Activated CD8-positive, alpha-beta T cell treated with anti-CD3 and anti-CD28 coated beads, Interleukin-2, amount 10 ng/mL, durations not matched to agents 7 days and 5 days (primary cell): ENCODE measurements around the gene GALNT18. TPM values are rescaled to one million over a fixed set of nuclear protein-coding genes. Genes with fewer than 3 reads are reported as not detected.

ENCODE experiments used
- ATAC-seq: fragments of 150-1000 bp; cut with Tn5 transposase; one replicate; pipeline ENCODE4 v1.10.0; 2021; ENCODE audit warnings: moderate library complexity
- CTCF ChIA-PET: fragments of 350-600 bp; sonication (Branson Sonifier 250); formaldehyde crosslinking; loops from one replicate; lab custom pipeline; 2021; ENCODE audit warnings: antibody characterized with exemption; lab: Charles Lee
- POLR2A ChIA-PET: fragments of 350-600 bp; sonication (Branson Sonifier 250); formaldehyde crosslinking; loops from one replicate; lab custom pipeline; 2021; ENCODE audit warnings: antibody characterized with exemption; lab: Charles Lee
- DNase-seq: peaks from one replicate; pipeline ENCODE4 v3.0.0-alpha.2; 2020
- H3K27ac Mint-ChIP-seq: one replicate; pipeline ENCODE4 v1.8.0; 2021; ENCODE audit warnings: mild to moderate bottlenecking, mixed read lengths
- H3K27me3 Mint-ChIP-seq: one replicate; pipeline ENCODE4 v1.8.0; 2021; ENCODE audit warnings: low read depth, mixed read lengths
- H3K36me3 Mint-ChIP-seq: one replicate; pipeline ENCODE4 v1.8.0; 2021; ENCODE audit warnings: low read depth, mixed read lengths
- H3K4me1 Mint-ChIP-seq: one replicate; pipeline ENCODE4 v1.8.0; 2021; ENCODE audit warnings: low read depth, mixed read lengths
- H3K4me3 Mint-ChIP-seq: one replicate; pipeline ENCODE4 v1.8.0; 2021; ENCODE audit warnings: mild to moderate bottlenecking, mixed read lengths
- H3K9me3 Mint-ChIP-seq: one replicate; pipeline ENCODE4 v1.8.0; 2022; ENCODE audit warnings: mixed read lengths; ENCODE audit not compliant: insufficient read depth
- microRNA-seq: library from miRNA; unstranded; fragments of <30 nt; microRNA quantifications from one replicate; pipeline ENCODE4 v1.2.0, GENCODE V29; 2022
- total RNA-seq, 2 experiments: library from RNA; stranded (reverse); gene quantifications; one replicate each; pipeline ENCODE4 v1.2.3, GENCODE V29; 2021

Gene GALNT18
- total RNA-seq, 2 experiments from 2014 or later, result 0.23 to 0.42 TPM

GRCh38 chr11:11231763-11232162 lies 390.0 kb downstream of the GALNT18 start:
- DNase-seq (no peak), ATAC-seq (no peak)
- POLR2A ChIA-PET, result no interaction called here
- Mint-ChIP-seq H3K9me3 (no peaks in the 10 kb centered on the region), H3K4me3 (no peak overlapping the region), H3K27me3 (peaks cover 7% of the 10 kb centered on the region), H3K27ac (no peak overlapping the region), H3K4me1 (no peaks in the 10 kb centered on the region), H3K36me3 (no peaks in the 10 kb centered on the region)
- CTCF ChIA-PET, result interaction anchor here (0.7 to 2.0 kb wide), 5 partner anchors 28 to 556 kb away, joined by 3 to 5 read pairs (median 3); no protein-coding TSS in a partner anchor

GRCh38 chr11:11230802-11231562 lies 390.8 kb downstream of the GALNT18 start:
- no peak overlapping the region for H3K4me3 Mint-ChIP-seq
- no peak for ATAC-seq
- H3K27me3 Mint-ChIP-seq, result peaks cover 7% of the 10 kb centered on the region
- CTCF ChIA-PET, result interaction anchor here (0.7 to 2.0 kb wide), 6 partner anchors 36 to 557 kb away, joined by 3 to 5 read pairs (median 3); no protein-coding TSS in a partner anchor
- no peaks in the 10 kb centered on the region for H3K36me3 Mint-ChIP-seq
- DNase-seq, result peak; percentile 31
- no peak overlapping the region for H3K27ac Mint-ChIP-seq
- no peaks in the 10 kb centered on the region for H3K4me1 Mint-ChIP-seq
- POLR2A ChIA-PET, result no interaction called here
- no peaks in the 10 kb centered on the region for H3K9me3 Mint-ChIP-seq

- Mint-ChIP-seq H3K4me1 (no peaks in the 10 kb centered on the region), H3K36me3 (no peaks in the 10 kb centered on the region), H3K4me3 (no peak overlapping the region), H3K27ac (no peak overlapping the region), H3K9me3 (no peaks in the 10 kb centered on the region), H3K27me3 (peaks cover 7% of the 10 kb centered on the region)
- no peak for ATAC-seq
- POLR2A ChIA-PET, result no interaction called here
- CTCF ChIA-PET, result interaction anchor here (1.1 kb wide), 1 partner anchor 67 kb away, joined by 3 read pairs; no protein-coding TSS in a partner anchor
- no peak for DNase-seq
Observed at GRCh38 chr11:11230087-11230486, 391.7 kb downstream of the GALNT18 start.

- ATAC-seq (no peak), DNase-seq (no peak)
- H3K36me3 Mint-ChIP-seq, result no peaks in the 10 kb centered on the region
- no peak overlapping the region for H3K4me3 Mint-ChIP-seq
- peaks cover 7% of the 10 kb centered on the region for H3K27me3 Mint-ChIP-seq
- CTCF ChIA-PET, result no interaction called here
- H3K4me1 Mint-ChIP-seq, result no peaks in the 10 kb centered on the region
- no peaks in the 10 kb centered on the region for H3K9me3 Mint-ChIP-seq
- POLR2A ChIA-PET, result no interaction called here
- H3K27ac Mint-ChIP-seq, result no peak overlapping the region
Observed at GRCh38 chr11:11229647-11230046, 392.2 kb downstream of the GALNT18 start.

- Mint-ChIP-seq H3K27me3 (peaks cover 4% of the 10 kb centered on the region), H3K9me3 (no peaks in the 10 kb centered on the region), H3K4me3 (no peak overlapping the region), H3K4me1 (no peaks in the 10 kb centered on the region), H3K36me3 (no peaks in the 10 kb centered on the region), H3K27ac (no peak overlapping the region)
- DNase-seq, result no peak
- ChIA-PET POLR2A (no interaction called here), CTCF (no interaction called here)
- no peak for ATAC-seq
Observed at GRCh38 chr11:11227296-11228085, 394.3 kb downstream of the GALNT18 start.

Small RNAs within 50 kb of the gene (microRNA-seq; reads per million reads assigned to microRNA genes)
- gene MIR4299, result not detected

Other genes starting within 250 kb of the GALNT18 start
- 10 to 100 TPM; 34.5 to 38.4 TPM for gene USP47, start 220.0 kb upstream of the GALNT18 start, total RNA-seq